K562 (cell line): Measurements from ENCODE around the gene MACF1. TPM values are rescaled to one million over a fixed set of nuclear protein-coding genes. Genes with fewer than 3 reads are reported as not detected.
A peak's percentile ranks its signal among the peaks of the same experiment; 100 is the strongest.

Experiments used
- ATAC-seq: fragments of 200-7000 bp; cut with Tn5 transposase; 3 replicates; pipeline ENCODE4 v1.9.1; 2020; ENCODE audit warnings: moderate library complexity
- BruUV-seq: library from RNA; stranded (reverse); fragments of 400-500 nt; replicated peaks from 2 replicates; lab custom pipeline; 2021; lab: Mats Ljungman, UMichigan
- CTCF ChIA-PET: fragments of 300-600 bp; formaldehyde crosslinking; extraction: SDS; loops from one replicate; lab custom pipeline; 2021; ENCODE audit warnings: low intra/inter-chr PET ratio; lab: Yijun Ruan, JAX
- POLR2A ChIA-PET: fragments of 300-600, 350-650 bp; sonication (Branson Sonifier 250); formaldehyde crosslinking; extraction: SDS; loops from one replicate; lab custom pipeline; 2021; ENCODE audit warnings: antibody characterized with exemption, inconsistent platforms; lab: Yijun Ruan, JAX
- DNase-seq, 4 experiments: peaks; one replicate each; pipeline versions ENCODE4 v3.0.0 to v3.0.0-alpha.2; 2011 to 2018; ENCODE audit warnings: low spot score in 3 of 4, mixed read lengths in 3 of 4; ENCODE audit errors: extremely low read depth in 1 of 4
- FAIRE-seq: peaks from 2 replicates; lab custom pipeline; 2011; peaks lifted over from hg19 to GRCh38; lab: Jason Lieb, UNC
- H2AFZ ChIP-seq: 2 replicates; pipeline ENCODE4 v1.6.0; 2011; ENCODE audit warnings: low read depth, low read length, control low read depth, inconsistent platforms
- H3K27ac ChIP-seq: fragments of 200-600 bp; 3 replicates; pipeline ENCODE4 v1.8.0; 2011; ENCODE audit warnings: low read depth, mild to moderate bottlenecking, control low read depth, inconsistent platforms, low read length, moderate library complexity, mixed read lengths; ENCODE audit errors: extremely low read depth
- H3K27me3 ChIP-seq, 2 experiments: fragments of 300-600 bp in 1 of 2; 2 replicates in 1 of 2; 3 replicates in 1 of 2; pipeline versions ENCODE4 v1.6.0 to v1.8.0; 2011; ENCODE audit warnings: inconsistent platforms in 2 of 2, low read length in 2 of 2, mild to moderate bottlenecking in 1 of 2, mixed read lengths in 1 of 2, moderate library complexity in 1 of 2; ENCODE audit not compliant: control insufficient read depth in 2 of 2, insufficient read depth in 2 of 2
- H3K36me3 ChIP-seq: fragments of 300-600 bp; 3 replicates; pipeline ENCODE4 v1.8.0; 2011; ENCODE audit warnings: mild to moderate bottlenecking, low read length, inconsistent platforms; ENCODE audit not compliant: control insufficient read depth, insufficient read depth
- H3K4me1 ChIP-seq, 2 experiments: fragments of 200-600 bp in 1 of 2; replicated peaks in 1 of 2; 2 replicates in 1 of 2; 3 replicates in 1 of 2; pipeline versions ENCODE4 v1.5.1 to v1.8.0; 2011; ENCODE audit warnings: inconsistent platforms in 2 of 2, low read length in 2 of 2, mild to moderate bottlenecking in 1 of 2, mixed read lengths in 1 of 2, moderate library complexity in 1 of 2; ENCODE audit not compliant: control insufficient read depth in 2 of 2, insufficient read depth in 2 of 2
- H3K4me2 ChIP-seq: 2 replicates; pipeline ENCODE4 v1.6.1; 2011; ENCODE audit warnings: low read length, control low read depth, inconsistent platforms, mixed read lengths; ENCODE audit not compliant: insufficient read depth
- H3K4me3 ChIP-seq: fragments of 200-600 bp; sonication (generic), shearing (Covaris generic); 2 replicates; pipeline ENCODE4 v1.5.1; 2016; ENCODE audit warnings: control low read depth, inconsistent platforms
- H3K79me2 ChIP-seq: fragments of 200-600 bp; 3 replicates; pipeline ENCODE4 v1.8.0; 2011; ENCODE audit warnings: low read length, inconsistent platforms; ENCODE audit not compliant: control insufficient read depth, insufficient read depth
- H3K9ac ChIP-seq, 2 experiments: 2 replicates each; pipeline versions ENCODE4 v1.6.0 to v1.6.1; 2011; ENCODE audit warnings: low read depth in 2 of 2, low read length in 2 of 2, control low read depth in 1 of 2, inconsistent platforms in 1 of 2, mild to moderate bottlenecking in 1 of 2, mixed read lengths in 1 of 2; ENCODE audit not compliant: insufficient read depth in 1 of 2
- H3K9me1 ChIP-seq: one replicate; pipeline ENCODE4 v1.6.0; 2011; ENCODE audit warnings: inconsistent platforms, mild to moderate bottlenecking, low read length, moderate library complexity; ENCODE audit not compliant: control insufficient read depth, insufficient read depth
- H3K9me3 ChIP-seq: replicated peaks from 2 replicates; pipeline ENCODE4 v1.5.1; 2011; ENCODE audit warnings: low read depth, low read length, inconsistent platforms; ENCODE audit not compliant: control insufficient read depth, insufficient read depth
- H4K20me1 ChIP-seq: replicated peaks from 2 replicates; pipeline ENCODE4 v1.6.1; 2011; ENCODE audit warnings: low read length, inconsistent platforms, mixed read lengths; ENCODE audit not compliant: control insufficient read depth, insufficient read depth
- ARID3A ChIP-seq: IDR thresholded peaks from 2 replicates; pipeline ENCODE4 v1.6.1; 2012; ENCODE audit warnings: low read depth, low read length, improper control_type of control experiment, borderline replicate concordance
- CHD4 ChIP-seq: fragments of 200-600 bp; sonication (generic); IDR thresholded peaks from 3 replicates; pipeline ENCODE4 v1.6.1; 2012; ENCODE audit warnings: low read depth, mild to moderate bottlenecking, mixed read lengths, low read length, inconsistent platforms; ENCODE audit not compliant: insufficient read depth, insufficient replicate concordance, poor library complexity, severe bottlenecking
- HCFC1 ChIP-seq: IDR thresholded peaks from 2 replicates; pipeline ENCODE4 v1.6.1; 2012; ENCODE audit warnings: low read depth, low read length, improper control_type of control experiment
- HMGXB4 ChIP-seq: sonication (generic); formaldehyde crosslinking; IDR thresholded peaks from 2 replicates; pipeline ENCODE4 v1.8.1; 2023; ENCODE audit warnings: mild to moderate bottlenecking, missing genetic modification reagents
- HNRNPH1 ChIP-seq: fragments of 200-400 bp; formaldehyde crosslinking; optimal IDR thresholded peaks from 2 replicates; pipeline ENCODE3; 2017; ENCODE audit warnings: low read depth, mild to moderate bottlenecking, low read length, moderate library complexity
- HOXB6 ChIP-seq: fragments of 250-450 bp; sonication (Bioruptor Pico); IDR thresholded peaks from 2 replicates; pipeline ENCODE4 v1.5.1; 2022; ENCODE audit warnings: mild to moderate bottlenecking, borderline replicate concordance
- KLF1 ChIP-seq: fragments of 450-650 bp; IDR thresholded peaks from 2 replicates; pipeline ENCODE4 v1.6.1; 2016; ENCODE audit warnings: missing genetic modification characterization, missing compliant biosample characterization
- TCF7 ChIP-seq: sonication (generic); IDR thresholded peaks from 2 replicates; pipeline ENCODE4 v1.6.1; 2016; ENCODE audit warnings: antibody characterized with exemption, borderline replicate concordance
- WGBS: fragments of 100-300 bp; shearing (Covaris generic); methylation state at CpG from one replicate; pipeline ENCODE4 v1.1.6; 2016; ENCODE audit warnings: low coverage, mixed read lengths; ENCODE audit not compliant: insufficient coverage; ENCODE audit errors: missing lambda C conversion rate; 5-methylcytosine and 5-hydroxymethylcytosine counted together
- in situ Hi-C: fragments of 300-500 bp; cut with MboI; formaldehyde crosslinking; loops from 4 replicates; pipeline ENCODE4 v1.15.0; 2018; ENCODE audit warnings: inconsistent platforms, mixed read lengths
- intact Hi-C: fragments of 100-400 bp; cut with micrococcal nuclease; formaldehyde crosslinking; loops from 2 replicates; pipeline ENCODE4 v1.14.2; 2022
- polyA plus RNA-seq, 8 experiments: library from polyadenylated mRNA; depleted of rRNA in 4 of 8; stranded (reverse) in 5 of 8; unstranded in 3 of 8; fragments of >200 nt; fragmentation: Nextera tagmentation in 2 of 8; fragmentation: Illumina TruSeq in 1 of 8; extraction: Ambion mirVana in 2 of 8; extraction: Trizol in 1 of 8; gene quantifications; 2 replicates each; pipeline versions ENCODE4 v1.2.1 to v1.2.3, GENCODE V29; 2011 to 2014; ENCODE audit warnings: inconsistent platforms in 1 of 8, missing spikeins in 1 of 8
- total RNA-seq, 7 experiments: library from RNA; depleted of rRNA in 6 of 7; stranded (reverse); fragments of >200 nt in 6 of 7; fragmentation: Illumina TruSeq in 2 of 7; extraction: Trizol in 2 of 7; gene quantifications; 2 replicates each; pipeline versions ENCODE4 v1.2.1 to v1.2.3, GENCODE V29; 2011 to 2021; ENCODE audit warnings: low replicate concordance in 1 of 7
- TF ChIP-seq, protein P1 (sequence below), 3 experiments: IDR thresholded peaks in 2 of 3; conservative IDR thresholded peaks in 1 of 3; 2 replicates each; pipeline ENCODE4 v1.5.1; 2011 to 2012; ENCODE audit warnings: low read length in 3 of 3, mild to moderate bottlenecking in 3 of 3, control low read depth in 2 of 3, improper control_type of control experiment in 1 of 3, inconsistent platforms in 1 of 3, low read depth in 1 of 3, mixed read lengths in 1 of 3, moderate library complexity in 1 of 3; ENCODE audit not compliant: insufficient read depth in 2 of 3

The MACF1 gene
- total and polyA plus RNA-seq, 9 of the 15 experiments (the other 6 are each of a cell fraction or from before 2014, with no cell fraction given): 13.2 to 232 (median 112) TPM

- intact Hi-C loops (no loop called here), in situ Hi-C loops (loop anchor here (10.0 kb wide), 1 partner anchor 274 kb away; the partner anchor contains the start of gene OXCT2)
- BruUV-seq: no TSS peak
- ATAC-seq: no peak
- no peak for DNase-seq
- Histone ChIP-seq H3K27ac (no peak overlapping the region), H3K4me2 (no peak overlapping the region), H2AFZ (no peak overlapping the region), H4K20me1 (no peaks in the 10 kb centered on the region), H3K9ac (peak overlapping the region in 1 of 2 experiments; percentile 38; a peak in 1 of 4 replicates), H3K27me3 (peaks cover 0 to 17% of the 10 kb centered on the region in 2 experiments; a peak in 2 of 5 replicates), H3K4me1 (peaks cover 0 to 8% of the 10 kb centered on the region in 2 experiments; a peak in 1 of 5 replicates), H3K4me3 (no peak overlapping the region), H3K9me3 (no peaks in the 10 kb centered on the region), H3K79me2 (no peaks in the 10 kb centered on the region), H3K9me1 (no peaks in the 10 kb centered on the region), H3K36me3 (no peaks in the 10 kb centered on the region)
- TF ChIP-seq KLF1 (tag): no peak
- TF ChIP-seq HOXB6 (CRISPR knock-in tag): no peak
- TF ChIP-seq HCFC1: no peak
- no peak for TF ChIP-seq HMGXB4 (CRISPR knock-in tag)
- TF ChIP-seq, protein P1, sequence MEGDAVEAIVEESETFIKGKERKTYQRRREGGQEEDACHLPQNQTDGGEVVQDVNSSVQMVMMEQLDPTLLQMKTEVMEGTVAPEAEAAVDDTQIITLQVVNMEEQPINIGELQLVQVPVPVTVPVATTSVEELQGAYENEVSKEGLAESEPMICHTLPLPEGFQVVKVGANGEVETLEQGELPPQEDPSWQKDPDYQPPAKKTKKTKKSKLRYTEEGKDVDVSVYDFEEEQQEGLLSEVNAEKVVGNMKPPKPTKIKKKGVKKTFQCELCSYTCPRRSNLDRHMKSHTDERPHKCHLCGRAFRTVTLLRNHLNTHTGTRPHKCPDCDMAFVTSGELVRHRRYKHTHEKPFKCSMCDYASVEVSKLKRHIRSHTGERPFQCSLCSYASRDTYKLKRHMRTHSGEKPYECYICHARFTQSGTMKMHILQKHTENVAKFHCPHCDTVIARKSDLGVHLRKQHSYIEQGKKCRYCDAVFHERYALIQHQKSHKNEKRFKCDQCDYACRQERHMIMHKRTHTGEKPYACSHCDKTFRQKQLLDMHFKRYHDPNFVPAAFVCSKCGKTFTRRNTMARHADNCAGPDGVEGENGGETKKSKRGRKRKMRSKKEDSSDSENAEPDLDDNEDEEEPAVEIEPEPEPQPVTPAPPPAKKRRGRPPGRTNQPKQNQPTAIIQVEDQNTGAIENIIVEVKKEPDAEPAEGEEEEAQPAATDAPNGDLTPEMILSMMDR (IDR thresholded peaks at IDR 0.05 in 2 of 3, conservative IDR thresholded peaks at IDR 0.05 in 1 of 3; ENCODE audit: insufficient read depth in 2 of 3, low read depth in 1 of 3, low read length in 3 of 3): no peak
- no peak for TF ChIP-seq ARID3A
- no peak for TF ChIP-seq TCF7
- no peak for TF ChIP-seq HNRNPH1
- no peak for TF ChIP-seq CHD4
- ChIA-PET POLR2A (interaction anchor here (0.6 kb wide), 1 partner anchor 56 kb away, joined by 3 read pairs; no protein-coding TSS in a partner anchor), CTCF (no interaction called here)
- WGBS: 11% methylated on average over 4 of the region's 4 CpGs
- FAIRE-seq: no peak
These were observed 296.4 kb downstream of the MACF1 start for GRCh38 chr1:39500862-39501389.
